HK-2 (cell line): ENCODE data around the gene CEP192.
"Not testable (repeated sequence)": the region's sequence is repeated elsewhere in the genome, so short reads cannot be mapped to it uniquely, and the experiment has no call there.

ENCODE experiments used
- DNase-seq: peaks from one replicate; pipeline ENCODE4 v3.0.0-alpha.2; 2018; ENCODE audit not compliant: unreplicated experiment

Gene CEP192

DNA sequence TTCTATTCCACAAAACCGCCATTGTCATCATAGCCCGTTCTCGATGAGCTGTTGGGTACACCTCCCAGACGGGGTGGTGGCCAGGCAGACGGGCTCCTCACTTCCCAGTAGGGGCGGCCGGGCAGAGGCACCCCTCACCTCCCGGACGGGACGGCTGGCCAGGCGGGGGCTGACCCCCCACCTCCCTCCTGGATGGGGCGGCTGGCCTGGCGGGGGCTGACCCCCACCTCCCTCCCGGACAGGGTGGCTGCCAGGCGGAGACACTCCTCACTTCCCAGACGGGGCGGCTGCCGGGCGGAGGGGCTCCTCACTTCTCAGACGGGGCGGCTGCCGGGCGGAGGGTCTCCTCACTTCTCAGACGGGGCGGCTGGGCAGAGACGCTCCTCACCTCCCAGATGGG lies 106.9 kb downstream of the CEP192 start:
- DNase-seq = not testable (repeated sequence)

DNA sequence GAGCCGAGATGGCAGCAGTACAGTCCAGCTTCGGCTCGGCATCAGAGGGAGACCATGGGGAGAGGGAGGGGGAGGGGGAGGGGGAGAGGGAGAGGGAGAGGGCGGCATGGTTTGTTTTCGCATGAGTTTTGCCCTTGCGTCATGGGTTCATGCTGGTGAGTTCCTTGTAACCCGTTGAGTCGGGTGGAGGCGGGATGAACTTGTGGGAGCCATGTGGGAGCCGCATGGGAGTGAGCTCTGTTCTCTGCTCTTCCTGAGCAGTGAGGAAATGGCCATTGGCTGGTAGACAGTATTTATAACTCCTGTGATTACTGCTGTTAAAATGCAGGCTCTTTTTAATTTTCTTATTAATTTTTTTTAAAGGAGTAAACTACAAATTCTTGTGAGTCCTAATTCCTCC lies 108.0 kb downstream of the CEP192 start:
- no peak for DNase-seq

DNA sequence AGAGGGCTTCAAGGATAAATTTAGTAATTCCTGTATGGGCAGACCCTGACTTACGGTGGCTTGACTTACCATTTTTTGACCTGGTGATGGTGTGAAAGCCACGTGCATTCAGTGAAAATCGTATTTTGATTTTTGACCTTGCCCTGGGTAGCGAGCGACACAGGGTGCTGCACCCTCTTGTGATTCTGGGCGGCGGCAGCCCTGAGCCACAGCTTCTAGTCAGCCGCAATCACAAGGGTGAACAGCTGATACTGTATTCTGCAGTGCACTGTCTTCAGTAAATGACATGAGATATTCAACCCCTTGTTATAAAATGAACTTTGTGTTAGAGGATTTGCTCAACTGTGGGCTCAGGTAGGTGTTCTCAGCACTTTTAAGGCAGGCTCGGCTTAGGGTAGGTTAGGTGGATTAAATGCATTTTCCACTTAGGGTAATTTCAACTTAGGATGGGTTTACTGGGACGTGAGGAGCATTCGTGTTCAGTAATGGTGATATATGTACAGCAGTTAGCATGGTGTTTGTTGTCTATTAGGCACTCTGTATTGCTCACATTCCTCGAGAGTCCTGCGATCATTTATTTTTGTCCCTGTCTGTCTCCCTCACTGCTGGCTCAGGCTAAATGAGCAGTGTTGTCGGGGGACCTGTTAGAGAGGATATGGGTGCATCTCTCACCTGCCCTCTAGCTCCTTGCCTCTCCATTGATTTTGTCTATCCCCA lies 109.9 kb downstream of the CEP192 start:
- DNase-seq = no peak

DNA sequence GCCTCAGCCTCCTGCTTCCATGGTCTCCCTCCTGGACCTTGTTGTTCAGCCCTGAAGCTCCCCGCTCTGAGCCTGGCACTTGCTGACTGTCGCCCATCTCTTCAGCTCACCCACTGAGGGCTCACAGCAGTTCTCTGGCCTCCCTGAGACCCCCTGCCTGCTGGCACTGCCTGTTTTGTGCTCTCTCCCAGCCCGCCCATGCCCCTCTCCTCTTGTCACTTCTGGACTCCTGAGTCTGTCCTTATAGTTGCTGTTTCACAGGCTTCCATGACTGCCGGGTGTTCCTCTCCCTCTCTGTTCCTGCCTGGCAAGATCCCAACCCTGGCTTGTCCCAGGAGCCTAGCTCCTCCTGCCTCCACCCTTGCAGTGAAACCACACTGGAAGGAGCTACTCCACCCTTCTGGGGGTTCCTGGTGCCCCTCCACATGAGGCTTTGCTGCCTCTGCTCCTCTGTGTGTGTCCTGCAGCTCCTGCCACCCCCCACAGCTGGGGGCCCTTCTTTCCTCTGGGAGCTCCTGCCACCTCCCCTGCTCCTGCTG lies 110.6 kb downstream of the CEP192 start:
- no peak for DNase-seq

DNA sequence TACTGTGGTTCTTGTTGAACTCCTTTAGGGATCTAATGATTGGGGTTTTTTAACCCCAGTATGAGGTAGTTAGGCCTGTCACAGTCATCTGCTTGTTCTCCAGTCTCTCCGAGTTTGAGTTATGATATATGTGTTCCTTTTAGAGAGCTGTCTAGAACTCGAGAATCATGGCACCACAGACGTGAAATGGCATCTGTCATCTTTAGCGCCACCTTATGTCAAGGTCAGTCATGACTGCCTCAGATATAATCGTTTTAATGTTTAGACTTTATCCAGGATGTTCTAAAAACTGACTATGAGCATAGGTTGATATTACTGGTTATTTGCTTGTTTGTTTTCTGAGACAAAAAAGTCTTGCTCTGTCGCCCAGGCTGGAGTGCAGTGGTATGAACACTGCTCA lies 112.2 kb downstream of the CEP192 start:
- no peak for DNase-seq

DNA sequence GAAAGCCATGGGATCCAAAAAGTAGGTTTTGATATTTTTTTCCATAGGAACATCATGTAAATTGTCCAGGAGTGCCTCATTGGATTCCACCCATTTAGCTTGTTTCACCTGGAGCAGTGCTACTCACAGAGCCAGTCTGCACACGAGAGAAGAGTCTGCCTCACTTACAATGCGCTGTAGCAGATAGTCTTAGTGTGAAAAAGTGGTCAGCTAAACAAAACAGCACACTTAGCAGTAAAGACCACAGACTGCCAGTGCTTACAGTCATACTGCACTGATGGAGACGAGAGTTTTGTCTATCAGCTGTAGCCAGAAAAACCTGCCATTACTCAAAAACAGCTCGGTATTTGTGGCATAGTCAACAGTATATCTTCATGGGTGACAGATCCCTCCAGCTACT lies 113.9 kb downstream of the CEP192 start:
- no peak for DNase-seq

DNA sequence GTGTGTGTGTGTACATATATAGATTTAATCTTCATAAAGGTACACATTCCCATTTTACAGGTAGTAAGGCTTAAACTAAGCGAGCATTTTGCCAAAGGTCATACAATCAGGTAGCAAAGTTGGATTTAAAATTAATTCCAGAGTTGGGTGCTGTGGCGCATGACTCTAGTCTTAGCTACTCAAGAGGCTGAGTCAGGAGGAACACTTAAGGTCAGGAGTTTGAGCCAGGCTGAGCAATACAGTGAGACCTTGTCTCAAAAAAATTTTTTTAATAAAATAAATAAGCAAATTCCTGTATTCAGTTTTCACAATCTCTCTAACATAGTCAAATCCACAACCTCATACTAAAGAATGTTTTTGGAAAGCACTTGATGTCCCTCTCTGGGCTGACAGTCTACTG lies 115.9 kb downstream of the CEP192 start:
- DNase-seq = no peak

DNA sequence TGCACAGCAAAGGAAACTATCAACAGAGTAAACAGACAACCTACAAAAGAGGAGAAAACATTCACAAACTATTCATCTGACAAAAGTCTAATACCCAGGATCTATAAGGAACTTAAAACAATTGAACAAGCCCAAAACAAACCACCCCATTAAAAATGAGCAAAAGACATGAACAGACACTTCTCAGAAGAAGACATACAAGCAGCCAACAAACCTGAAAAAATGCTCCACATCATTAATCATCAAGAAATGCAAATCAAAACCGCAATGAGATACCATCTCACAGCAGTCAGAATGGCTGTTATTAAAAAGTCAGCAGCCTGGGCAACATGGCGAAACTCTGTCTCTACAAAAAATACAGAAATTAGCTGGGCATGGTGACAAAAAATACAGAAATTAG lies 117.2 kb downstream of the CEP192 start:
- no peak for DNase-seq

DNA sequence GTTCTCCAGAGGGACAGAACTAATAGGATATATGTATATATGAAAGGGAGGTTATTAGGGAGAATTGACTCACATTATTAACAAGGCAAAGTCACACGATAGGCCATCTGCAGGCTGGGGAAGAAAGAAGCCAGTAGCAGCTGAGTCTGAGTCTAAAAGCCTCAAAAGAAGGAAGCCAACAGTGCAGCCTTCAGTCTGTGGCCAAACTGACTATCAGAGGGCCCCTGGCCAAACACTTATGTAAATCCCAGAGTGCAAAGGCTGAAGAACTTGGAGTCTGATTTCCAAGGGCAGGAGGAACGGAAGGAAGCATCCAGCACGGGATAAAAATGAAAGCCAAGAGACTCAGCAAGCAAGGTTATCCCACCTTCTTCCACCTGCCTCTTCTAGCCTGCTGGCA lies 119.4 kb downstream of the CEP192 start:
- no peak for DNase-seq

DNA sequence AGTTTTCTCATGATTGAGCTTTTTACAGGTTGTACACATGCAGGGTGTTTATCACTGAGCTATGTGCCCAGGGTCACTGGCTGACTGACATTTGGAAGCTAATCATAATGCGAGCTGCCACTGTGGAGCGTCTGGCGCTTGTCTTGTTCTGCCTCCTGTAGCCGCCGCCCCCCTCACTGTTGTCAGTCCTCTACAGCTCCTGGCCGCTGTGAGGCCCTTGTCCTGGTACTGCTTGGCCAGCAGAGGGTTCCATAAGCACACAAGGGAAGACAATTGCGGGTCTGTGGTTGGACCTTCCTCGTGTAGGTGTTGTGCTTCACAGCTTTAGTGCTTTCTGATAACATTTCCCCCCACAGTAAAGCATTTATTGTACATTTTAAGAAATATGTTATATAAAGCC lies 121.8 kb downstream of the CEP192 start:
- DNase-seq = no peak

DNA sequence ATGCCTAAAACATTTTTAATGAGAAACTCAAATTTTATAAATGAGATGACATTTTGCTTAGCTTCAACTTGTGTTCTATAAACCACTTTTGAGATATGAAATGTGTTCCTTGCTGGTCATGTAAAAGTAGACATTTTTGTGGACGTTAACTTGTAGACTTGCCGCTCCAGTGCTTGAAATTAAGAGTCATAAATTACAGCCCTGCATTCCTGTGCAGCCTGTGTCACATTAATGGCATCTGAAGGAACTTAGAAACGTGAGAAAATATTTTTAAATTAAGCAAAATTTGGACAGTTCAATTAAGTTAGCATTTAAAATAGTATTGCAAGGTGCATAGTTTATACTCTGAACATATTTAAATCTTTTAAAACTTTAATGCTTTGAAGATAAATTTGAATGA lies 129.1 kb downstream of the CEP192 start:
- DNase-seq = no peak

DNA sequence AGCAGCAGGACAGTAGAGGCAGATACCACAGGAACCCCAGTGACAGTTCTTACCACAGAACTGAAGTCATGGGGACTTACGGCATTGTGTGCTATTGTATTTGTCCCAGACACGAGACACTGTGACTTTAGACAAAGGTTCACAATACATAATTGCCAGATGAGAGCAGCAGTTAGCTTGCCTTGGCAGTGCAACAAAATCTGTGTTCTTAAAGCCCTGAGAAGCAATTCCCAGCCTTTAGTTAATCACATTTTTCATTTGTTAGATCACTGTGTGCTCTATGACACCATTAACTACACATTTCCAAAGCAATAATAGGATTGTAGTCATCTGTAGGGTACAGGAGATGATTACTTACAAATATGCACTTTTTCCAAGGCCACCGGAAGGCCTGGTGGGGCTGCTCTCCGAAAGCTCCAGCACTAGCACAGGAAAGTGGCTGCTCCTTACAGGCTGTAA lies 129.8 kb downstream of the CEP192 start:
- no peak for DNase-seq

DNA sequence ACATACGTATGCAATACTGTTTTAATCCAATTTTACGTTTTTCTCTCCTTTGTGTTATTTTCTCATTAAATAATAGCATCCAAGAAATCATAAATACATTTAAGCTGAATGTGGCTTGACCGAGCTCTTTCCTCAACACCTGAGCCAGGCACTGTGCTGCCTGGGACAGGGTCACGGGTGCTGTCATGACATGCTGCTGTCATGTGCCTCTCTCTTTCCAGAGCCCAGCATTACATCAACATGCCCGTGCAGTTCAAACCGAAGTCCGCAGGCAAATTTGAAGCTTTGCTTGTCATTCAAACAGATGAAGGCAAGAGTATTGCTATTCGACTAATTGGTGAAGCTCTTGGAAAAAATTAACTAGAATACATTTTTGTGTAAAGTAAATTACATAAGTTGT lies 133.2 kb downstream of the CEP192 start:
- DNase-seq = no peak

DNA sequence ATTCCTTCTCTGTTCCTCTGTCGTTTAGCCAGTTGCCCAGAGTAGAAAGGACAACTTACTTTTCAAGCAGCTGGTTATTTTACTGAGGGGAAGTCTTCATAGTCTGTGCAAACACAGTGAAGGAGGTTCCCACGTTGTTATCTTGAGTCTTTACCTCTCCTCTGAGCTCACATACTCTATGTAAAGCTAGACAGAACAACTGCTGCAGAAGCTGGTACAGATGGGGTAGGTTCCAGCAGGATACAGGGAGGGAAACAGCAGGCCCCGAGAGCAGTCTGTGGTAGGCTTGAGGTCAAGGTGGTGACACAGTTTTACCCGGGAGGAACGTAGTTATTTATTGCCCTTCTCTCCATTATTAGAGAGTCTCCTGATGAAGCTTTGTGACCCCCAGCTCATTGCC lies 134.0 kb downstream of the CEP192 start:
- DNase-seq = no peak

DNA sequence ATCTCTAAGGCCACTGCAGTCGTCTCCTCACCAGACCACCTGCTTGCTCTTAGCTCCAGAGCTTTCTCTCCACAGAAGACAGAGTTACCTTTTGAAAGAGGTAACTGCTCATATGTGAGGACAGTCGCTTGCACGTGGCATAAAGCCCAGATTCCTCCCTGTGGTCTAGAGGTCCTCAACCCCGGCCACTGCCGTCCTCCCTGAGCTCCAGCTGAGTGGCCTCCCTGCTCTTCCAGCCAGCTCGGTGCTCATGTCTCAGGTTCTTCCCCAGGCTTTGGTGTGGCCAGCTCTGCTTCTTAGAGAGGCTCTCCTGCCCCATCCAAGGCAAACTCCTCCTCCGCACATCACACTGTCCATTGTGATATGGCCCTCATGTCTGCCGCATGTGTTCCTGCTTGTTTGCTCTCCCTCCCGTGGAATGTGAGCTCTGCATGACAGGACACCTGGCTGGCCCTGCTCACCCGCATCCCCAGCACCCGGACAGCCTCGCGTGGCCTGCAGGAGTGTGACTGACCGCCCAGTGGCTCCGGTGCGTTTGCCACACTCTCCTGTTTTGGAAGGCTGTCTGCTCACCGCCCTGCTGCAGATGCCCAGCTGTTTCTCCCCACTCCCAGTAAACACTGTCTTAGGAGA lies 135.9 kb downstream of the CEP192 start:
- DNase-seq = no peak

DNA sequence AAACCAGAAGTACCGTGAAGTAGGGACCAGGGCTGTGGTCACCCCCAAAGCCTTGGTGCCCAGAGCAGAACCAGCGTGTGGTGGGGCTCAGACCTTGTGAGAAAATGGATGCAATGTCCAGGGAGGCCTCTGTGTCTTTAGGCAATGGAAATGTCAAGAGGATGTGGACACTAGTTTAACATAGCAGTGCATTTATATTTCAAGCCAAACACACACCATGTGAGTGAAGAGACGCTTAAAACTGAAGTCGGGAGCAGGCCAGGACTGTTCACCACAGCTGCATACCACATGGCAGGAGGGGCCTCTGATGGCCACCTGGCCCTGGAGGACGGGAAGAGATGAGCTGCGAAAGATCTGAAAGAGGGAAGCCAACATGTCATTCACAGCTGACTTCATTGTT lies 140.1 kb downstream of the CEP192 start:
- no peak for DNase-seq

DNA sequence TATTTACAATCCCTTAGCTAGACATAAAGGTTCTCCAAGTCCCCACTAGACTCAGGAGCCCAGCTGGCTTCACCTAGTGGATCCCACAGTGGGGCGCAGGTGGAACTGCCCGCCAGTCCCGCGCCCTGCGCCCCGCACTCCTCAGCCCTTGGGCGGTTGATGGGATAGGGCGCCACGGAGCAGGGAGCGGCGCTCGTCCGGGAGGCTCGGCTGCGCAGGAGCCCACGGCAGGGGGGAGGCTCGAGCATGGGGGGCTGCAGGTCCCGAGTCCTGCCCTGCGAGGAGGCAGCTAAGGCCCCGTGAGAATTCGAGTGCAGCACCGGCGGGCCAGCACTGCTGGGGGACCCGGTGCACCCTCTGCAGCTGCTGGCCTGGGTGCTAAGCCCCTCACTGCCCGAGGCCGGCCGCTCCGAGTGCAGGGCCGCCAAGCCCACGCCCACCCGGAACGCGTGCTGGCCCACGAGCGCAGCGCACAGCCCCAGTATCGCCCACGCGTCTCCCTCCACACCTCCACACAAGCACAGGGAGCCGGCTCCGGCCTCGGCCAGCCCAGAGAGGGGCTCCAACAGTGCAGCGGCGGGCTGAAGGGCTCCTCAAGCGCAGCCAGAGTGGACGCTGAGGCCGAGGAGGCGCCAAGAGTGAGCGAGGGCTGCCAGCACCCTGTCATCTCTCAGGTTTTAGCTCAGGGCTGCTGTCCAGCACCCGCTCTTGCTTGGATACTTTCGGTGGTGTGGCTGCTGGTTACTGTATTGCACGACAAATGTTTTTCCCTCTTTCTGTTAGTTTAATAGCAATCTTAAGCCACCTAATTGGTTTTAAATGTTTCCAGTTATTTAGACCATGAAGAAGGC lies 143.6 kb downstream of the CEP192 start:
- DNase-seq = no peak

DNA sequence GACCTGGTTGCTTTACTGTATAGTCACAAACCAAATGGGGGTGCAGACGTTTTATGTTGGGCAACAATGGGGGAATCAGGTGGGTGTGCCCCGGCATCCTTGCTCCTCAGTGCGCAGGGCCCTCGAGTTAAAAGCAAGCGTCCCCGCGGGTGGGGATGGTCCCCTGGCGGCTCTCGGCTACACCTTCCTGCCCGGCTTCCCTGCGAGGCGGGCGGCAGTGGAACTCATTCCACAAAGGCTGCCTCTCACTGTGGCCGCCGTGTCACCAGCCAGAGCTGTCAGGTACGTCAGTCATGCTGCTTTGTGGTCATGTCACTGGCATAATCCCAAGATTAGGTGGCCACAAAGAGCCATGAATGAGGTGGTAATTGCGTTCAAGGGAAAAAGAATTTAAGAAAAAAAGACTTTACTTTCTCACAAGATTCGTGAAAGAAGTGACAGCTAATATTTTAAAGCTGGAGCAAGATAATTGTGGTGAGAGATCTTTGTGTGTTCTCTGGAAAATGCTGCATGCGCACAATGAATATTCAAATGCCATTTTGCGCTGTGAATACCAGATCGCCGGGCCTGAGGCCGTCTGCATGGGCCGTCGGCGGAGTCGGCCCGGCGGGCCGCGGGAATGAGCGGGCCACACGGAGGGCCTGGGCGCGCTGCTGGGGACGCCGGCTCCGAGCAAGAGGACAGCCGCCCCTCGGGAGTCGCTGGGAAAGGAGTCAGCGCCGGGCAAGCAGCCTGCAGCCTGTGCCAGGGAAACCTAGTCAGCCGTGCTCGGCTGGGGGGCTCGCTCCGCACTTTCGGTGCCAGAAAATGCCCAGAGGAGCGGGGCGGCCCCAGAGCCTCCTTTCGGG lies 145.1 kb downstream of the CEP192 start:
- DNase-seq = peak; percentile 32

DNA sequence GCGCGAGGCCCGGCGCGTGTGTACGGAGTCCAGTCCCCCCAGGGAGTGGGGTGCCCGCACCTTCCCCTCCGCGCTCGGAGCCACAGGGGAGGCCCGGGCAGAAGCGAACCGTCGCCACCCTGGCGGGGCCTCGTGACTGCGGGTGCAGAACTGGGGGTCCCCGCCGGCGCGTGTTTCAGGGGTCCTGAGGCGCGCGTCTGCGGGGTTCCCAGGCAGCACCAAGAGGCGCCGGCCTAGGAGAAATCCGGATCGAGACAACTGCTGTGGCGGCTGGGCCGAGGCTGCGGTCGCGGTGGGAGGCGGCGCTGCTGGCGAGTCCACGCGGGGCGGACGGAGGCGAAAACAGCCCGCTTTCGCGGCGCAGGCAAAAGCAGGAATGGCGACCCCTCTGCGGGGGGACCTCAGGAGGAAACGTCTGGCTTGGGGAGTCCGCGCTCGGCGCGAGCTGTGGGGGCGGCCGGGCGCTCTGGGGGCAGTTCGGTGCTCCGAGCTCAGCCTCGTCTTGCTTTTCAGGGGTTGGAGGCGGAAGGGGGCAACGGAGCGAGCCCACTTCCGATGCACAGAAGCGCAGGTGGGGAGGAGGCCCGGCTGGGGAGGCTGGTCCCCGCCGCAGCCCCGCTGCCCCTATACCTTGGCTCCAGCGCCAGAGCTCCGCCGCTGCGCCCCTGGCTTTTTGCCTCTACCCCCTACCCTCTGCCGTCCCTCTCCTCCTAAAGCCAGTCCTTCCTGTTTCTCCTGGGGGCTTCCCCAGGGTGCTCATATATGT lies 145.9 kb downstream of the CEP192 start:
- no peak for DNase-seq

DNA sequence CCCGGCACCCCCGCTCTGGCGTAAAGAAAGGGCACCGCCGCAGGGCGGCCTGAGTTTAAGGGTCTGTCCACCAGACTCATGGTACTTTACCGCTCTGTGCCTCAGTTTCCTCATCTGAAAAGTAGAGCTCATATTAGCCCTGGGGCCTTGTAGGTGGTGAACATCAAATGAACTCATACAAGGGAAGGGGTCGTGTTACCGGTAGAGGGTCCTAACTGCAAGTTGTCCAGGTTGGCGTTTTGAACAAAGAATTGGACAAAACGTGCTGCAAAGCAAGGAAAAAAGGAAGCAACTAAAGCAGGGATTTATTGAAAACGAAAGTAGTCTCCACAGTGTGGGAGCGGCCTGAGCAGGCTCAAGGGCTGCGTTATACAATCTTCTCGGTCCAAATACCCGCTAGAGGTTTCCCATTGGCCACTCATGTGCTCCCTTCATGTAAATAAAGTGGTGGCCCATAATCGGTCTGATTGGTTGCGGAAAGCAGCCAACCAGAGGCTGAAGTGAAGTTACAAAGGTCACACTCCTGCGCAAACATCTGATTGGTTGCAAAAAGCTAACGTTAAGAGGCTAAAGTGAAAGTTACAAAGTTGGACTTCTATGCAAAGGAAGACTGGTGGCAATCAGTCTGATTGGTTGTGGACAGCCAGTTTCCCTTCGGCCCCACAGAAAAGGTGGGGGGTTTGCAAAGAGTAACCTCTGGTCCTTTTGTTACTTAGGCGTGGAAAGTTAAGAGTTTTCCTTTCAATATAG lies 146.7 kb downstream of the CEP192 start:
- DNase-seq = no peak
